Measurements from ENCODE around the gene TJP1.

Gene TJP1

GRCh38 chr15:29862271-29862670 lies 40.0 kb upstream of the TJP1 start:
- no peak for TF ChIP-seq CTCF (IDR thresholded peaks at IDR 0.05; ENCODE audit: low read depth, low read length)
- H3K4me3 ChIP-seq (ENCODE audit: low read depth, low read length), result no peak overlapping the region

- H3K4me3 ChIP-seq (ENCODE audit: low read depth, low read length), result no peak overlapping the region
- no peak for TF ChIP-seq CTCF (IDR thresholded peaks at IDR 0.05; ENCODE audit: low read depth, low read length)
Measured at GRCh38 chr15:29860872-29861271, 38.6 kb upstream of the TJP1 start.

- no peak for TF ChIP-seq CTCF (IDR thresholded peaks at IDR 0.05; ENCODE audit: low read depth, low read length)
- H3K4me3 ChIP-seq (ENCODE audit: low read depth, low read length), result 0 out of 2 replicates have a peak overlapping the region, but pooled peaks have one; percentile 0
Measured at GRCh38 chr15:29859973-29860715, 37.9 kb upstream of the TJP1 start.

GRCh38 chr15:29859293-29859692 lies 37.0 kb upstream of the TJP1 start:
- TF ChIP-seq CTCF (IDR thresholded peaks at IDR 0.05; ENCODE audit: low read depth, low read length), result no peak
- no peak overlapping the region for H3K4me3 ChIP-seq (ENCODE audit: low read depth, low read length)

- H3K4me3 ChIP-seq (ENCODE audit: low read depth, low read length), result no peak overlapping the region
- TF ChIP-seq CTCF (IDR thresholded peaks at IDR 0.05; ENCODE audit: low read depth, low read length), result no peak
Measured at GRCh38 chr15:29857221-29857789, 35.0 kb upstream of the TJP1 start.

GRCh38 chr15:29854413-29854812 lies 32.1 kb upstream of the TJP1 start:
- no peak for TF ChIP-seq CTCF (IDR thresholded peaks at IDR 0.05; ENCODE audit: low read depth, low read length)
- H3K4me3 ChIP-seq (ENCODE audit: low read depth, low read length), result no peak overlapping the region

- no peak for TF ChIP-seq CTCF (IDR thresholded peaks at IDR 0.05; ENCODE audit: low read depth, low read length)
- no peak overlapping the region for H3K4me3 ChIP-seq (ENCODE audit: low read depth, low read length)
Measured at GRCh38 chr15:29853211-29853987, 31.1 kb upstream of the TJP1 start.

Measured in WI38 (cell line).